GM10266 (cell line): ENCODE results near the gene CAMTA1.
A peak's percentile ranks its signal among the peaks of the same experiment; 100 is the strongest.
"Not testable (repeated sequence)": the region's sequence is repeated elsewhere in the genome, so short reads cannot be mapped to it uniquely, and the experiment has no call there.

Experiments
- DNase-seq: peaks from one replicate; pipeline ENCODE4 v3.0.0; 2012; ENCODE audit errors: extremely low spot score
- TF ChIP-seq, protein P1 (sequence below): IDR thresholded peaks from 2 replicates; pipeline ENCODE4 v1.5.1; 2012; ENCODE audit warnings: mild to moderate bottlenecking, low read depth; ENCODE audit not compliant: control insufficient read depth, insufficient read depth; ENCODE audit errors: missing control alignments

The CAMTA1 gene

DNA sequence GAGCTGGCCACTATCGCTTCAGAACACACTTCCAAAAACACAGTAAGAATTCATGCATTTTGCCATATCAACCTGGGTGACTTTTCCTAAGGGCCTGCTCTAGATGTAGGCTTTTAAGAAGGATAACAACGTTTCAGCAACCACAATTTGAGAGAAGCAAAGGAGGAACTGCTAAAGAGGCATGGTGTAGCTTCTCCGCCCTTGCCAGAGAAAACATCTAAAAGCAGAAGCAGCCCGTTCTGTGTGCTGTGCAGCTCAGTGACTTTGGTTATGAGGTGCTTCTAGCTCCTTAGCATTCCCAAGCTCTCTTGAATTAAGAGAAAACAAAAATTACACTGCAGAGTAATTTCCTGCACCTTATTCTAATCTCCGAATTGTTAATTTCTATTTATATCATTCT is 1001.5 kb downstream of the CAMTA1 start:
- TF ChIP-seq, protein P1, sequence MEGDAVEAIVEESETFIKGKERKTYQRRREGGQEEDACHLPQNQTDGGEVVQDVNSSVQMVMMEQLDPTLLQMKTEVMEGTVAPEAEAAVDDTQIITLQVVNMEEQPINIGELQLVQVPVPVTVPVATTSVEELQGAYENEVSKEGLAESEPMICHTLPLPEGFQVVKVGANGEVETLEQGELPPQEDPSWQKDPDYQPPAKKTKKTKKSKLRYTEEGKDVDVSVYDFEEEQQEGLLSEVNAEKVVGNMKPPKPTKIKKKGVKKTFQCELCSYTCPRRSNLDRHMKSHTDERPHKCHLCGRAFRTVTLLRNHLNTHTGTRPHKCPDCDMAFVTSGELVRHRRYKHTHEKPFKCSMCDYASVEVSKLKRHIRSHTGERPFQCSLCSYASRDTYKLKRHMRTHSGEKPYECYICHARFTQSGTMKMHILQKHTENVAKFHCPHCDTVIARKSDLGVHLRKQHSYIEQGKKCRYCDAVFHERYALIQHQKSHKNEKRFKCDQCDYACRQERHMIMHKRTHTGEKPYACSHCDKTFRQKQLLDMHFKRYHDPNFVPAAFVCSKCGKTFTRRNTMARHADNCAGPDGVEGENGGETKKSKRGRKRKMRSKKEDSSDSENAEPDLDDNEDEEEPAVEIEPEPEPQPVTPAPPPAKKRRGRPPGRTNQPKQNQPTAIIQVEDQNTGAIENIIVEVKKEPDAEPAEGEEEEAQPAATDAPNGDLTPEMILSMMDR, result no peak

DNA sequence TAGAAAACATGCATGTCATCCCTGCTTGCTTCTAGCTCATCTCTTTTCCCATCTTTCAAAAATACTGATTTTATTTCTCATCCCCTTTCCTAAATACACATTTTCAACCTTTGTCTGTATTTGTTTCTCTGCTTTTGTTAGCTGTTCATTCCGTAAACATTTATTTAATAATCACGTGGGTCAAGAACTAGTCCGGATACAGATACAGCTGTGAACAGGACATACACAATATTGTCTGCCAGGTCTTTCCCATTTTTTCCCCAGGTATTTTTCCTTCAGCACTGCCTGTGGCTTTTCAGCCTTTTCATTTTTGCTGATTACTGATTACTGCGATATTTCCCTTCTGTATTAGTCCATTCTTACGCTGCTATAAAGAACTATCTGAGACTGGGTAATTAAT is 1004.6 kb downstream of the CAMTA1 start:
- TF ChIP-seq, protein P1, result no peak
- DNase-seq, result no peak

More for the DNA sequence above, 1001.5 kb downstream of the CAMTA1 start:
- DNase-seq, result no peak

DNA sequence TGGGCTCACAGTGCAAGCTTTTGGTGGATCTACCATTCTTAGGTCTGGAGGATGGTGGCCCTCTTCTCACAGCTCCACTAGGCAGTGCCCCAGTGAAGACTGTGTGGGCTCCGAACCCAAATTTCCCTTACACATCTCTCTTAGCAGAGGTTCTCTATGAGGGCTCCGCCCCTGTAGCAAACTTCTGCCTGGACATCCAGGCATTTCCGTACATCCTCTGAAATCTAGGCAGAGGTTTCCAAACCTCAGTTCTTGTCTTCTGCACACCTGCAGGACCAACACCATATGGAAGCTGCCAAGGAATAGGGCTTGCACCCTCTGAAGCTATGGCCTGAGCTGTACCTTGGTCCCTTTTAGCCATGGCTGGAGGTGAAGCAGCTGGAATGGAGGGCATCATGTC is 1005.8 kb downstream of the CAMTA1 start:
- DNase-seq, result not testable (repeated sequence)

DNA sequence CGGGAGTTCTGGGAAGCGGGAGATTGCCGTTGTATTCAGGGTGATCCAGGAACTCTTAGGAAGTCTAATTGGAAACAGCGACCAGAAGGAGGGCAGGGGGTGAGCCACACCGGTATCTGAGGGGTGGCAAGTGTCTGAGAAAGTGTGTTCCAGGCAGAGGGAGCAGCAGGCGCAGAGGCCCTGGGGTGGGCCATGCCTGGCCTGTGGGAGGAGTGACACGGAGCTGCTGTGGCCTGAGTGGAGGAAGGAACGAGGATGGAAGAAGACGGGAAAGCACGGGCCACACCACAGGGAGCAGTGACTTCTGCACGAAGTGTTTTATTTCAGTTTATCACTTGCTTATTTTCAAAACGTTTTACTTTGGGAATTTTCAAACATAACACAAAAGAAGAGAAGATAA is 1010.2 kb downstream of the CAMTA1 start:
- TF ChIP-seq, protein P1, result no peak
- no peak for DNase-seq

DNA sequence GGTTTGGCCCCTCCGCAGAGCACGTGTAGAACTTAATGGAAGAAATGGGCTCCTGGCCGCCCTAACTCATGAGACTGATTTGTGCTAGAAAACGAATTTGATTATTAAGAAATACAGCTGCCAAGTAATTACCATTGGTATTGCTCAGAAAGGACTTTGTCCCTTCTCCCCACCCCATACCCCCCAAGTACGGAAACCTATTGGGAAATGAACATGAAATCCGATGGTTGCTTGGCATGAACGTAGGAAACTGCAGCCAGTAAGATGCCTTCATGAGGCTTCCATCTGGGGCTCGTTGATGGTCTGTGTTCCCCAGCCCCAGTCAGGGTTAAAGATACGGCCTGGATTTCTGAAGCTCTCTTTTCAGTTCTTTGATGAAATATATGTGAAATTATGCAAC is 1020.2 kb downstream of the CAMTA1 start:
- TF ChIP-seq, protein P1, result no peak
- DNase-seq, result no peak

DNA sequence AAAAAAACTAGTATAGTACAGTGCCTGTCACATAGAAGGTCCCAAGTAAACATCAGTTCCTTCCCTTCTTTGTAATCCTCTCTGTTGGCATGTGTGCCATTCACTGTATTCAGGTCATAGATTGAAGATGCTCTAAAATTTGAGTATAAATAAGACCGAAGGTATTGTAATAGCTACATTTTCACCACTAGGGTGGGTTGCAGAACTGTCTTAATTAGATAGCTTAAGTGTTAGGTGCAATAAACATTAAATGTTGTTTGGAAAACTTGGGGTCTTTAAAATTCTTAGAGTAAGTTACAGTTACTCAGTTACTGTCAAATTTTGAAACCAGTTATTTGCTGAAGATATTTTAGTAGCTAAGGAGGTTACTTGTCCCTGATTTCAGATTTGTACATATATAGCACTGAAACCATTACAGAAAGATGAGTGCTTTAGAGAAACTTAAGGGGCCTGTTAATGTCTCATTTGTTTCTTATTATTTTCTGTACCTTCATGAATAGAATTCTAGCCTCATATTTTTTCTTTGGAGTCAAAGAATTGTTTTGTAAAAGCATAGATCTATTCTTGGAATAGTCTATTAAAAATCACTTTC is 1023.1 kb downstream of the CAMTA1 start:
- DNase-seq, result no peak
- TF ChIP-seq, protein P1, result peak; percentile 38

DNA sequence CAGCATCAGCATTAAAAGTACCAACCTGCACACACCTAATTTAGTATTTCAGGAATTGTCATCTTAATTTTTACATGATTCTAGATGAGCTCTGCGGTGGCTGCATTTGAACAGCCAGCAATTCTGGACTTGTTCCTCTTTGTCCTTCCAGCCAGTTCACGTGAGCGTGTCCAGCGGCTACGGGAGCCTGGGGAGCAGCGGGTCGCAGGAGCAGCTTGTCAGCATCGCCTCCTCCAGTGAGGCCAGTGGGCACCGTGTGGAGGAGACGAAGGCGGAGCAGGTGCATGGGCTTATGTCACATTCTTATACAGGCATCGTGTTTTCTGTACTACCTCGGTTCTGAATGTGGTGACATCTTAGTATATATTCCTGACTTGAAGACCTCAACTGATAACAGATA is 1024.5 kb downstream of the CAMTA1 start:
- TF ChIP-seq, protein P1, result no peak
- DNase-seq, result no peak

DNA sequence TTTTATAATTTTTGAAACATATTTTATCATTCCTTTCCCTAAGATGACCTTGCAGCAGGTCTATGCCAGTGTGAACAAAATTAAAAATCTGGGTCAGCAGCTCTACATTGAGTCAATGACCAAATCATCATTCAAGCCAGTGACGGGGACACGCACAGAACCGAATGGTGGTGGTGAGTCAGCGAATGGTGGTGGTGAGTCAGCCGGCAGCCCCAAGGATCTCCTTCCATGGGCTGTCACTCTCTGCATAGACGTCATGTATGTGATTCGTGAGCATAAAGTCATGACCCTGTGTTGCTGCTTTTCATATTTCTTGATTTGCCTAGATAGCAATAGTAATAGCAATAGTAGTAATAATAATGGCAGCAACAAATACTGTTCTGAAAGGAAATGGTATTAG is 1025.1 kb downstream of the CAMTA1 start:
- TF ChIP-seq, protein P1, result no peak
- DNase-seq, result no peak
